PC-3 (cell line): ENCODE results near the gene PCDHB6. TPM values are rescaled to one million over a fixed set of nuclear protein-coding genes. Genes with fewer than 3 reads are reported as not detected.
A peak's percentile ranks its signal among the peaks of the same experiment; 100 is the strongest.
"Not testable (repeated sequence)": the region's sequence is repeated elsewhere in the genome, so short reads cannot be mapped to it uniquely, and the experiment has no call there.

Experiments used
- ATAC-seq: fragments of 200-7000 bp; cut with Tn5 transposase; 2 replicates; pipeline ENCODE4 v1.9.1; 2020; ENCODE audit warnings: mild to moderate bottlenecking, moderate library complexity
- BruUV-seq: library from RNA; stranded (reverse); fragments of 400-500 nt; replicated peaks from 2 replicates; lab custom pipeline; 2021; lab: Mats Ljungman, UMichigan
- CTCF ChIA-PET: fragments of 300-600 bp; sonication (Branson Sonifier 250); formaldehyde crosslinking; loops from one replicate; lab custom pipeline; 2022; ENCODE audit warnings: antibody characterized with exemption; lab: Charles Lee
- POLR2A ChIA-PET: fragments of 300-600 bp; sonication (Branson Sonifier 250); formaldehyde crosslinking; loops from one replicate; lab custom pipeline; 2022; ENCODE audit warnings: antibody characterized with exemption; ENCODE audit not compliant: unreplicated experiment; lab: Charles Lee
- DNase-seq: peaks from one replicate; pipeline ENCODE4 v3.0.0-alpha.2; 2015
- H2AFZ ChIP-seq: fragments of 300-600 bp; sonication (generic); 2 replicates; pipeline ENCODE4 v1.6.0; 2016; ENCODE audit warnings: antibody characterized with exemption, low read length
- H3F3A ChIP-seq: fragments of 300-600 bp; sonication (generic); one replicate; pipeline ENCODE4 v1.6.0; 2017; ENCODE audit warnings: antibody characterized with exemption, low read length, control low read depth, mild to moderate bottlenecking; ENCODE audit not compliant: unreplicated experiment
- H3K27ac ChIP-seq: fragments of 300-600 bp; sonication (generic); 2 replicates; pipeline ENCODE4 v1.5.1; 2016; ENCODE audit warnings: mild to moderate bottlenecking, low read length
- H3K27me3 ChIP-seq: fragments of 300-600 bp; sonication (generic); 2 replicates; pipeline ENCODE4 v1.6.1; 2016; ENCODE audit warnings: low read length, mixed read lengths
- H3K36me3 ChIP-seq: fragments of 300-600 bp; sonication (generic); 2 replicates; pipeline ENCODE4 v1.6.1; 2016; ENCODE audit warnings: low read depth, mixed run types, low read length, mixed read lengths
- H3K4me1 ChIP-seq: fragments of 300-600 bp; sonication (generic); 2 replicates; pipeline ENCODE4 v1.5.1; 2016; ENCODE audit warnings: low read length; ENCODE audit not compliant: insufficient read depth
- H3K4me2 ChIP-seq: fragments of 300-600 bp; sonication (generic); 2 replicates; pipeline ENCODE4 v1.6.0; 2016; ENCODE audit warnings: low read length
- H3K4me3 ChIP-seq: fragments of 300-600 bp; sonication (generic); 2 replicates; pipeline ENCODE4 v1.5.1; 2016; ENCODE audit warnings: mild to moderate bottlenecking, low read length, mixed read lengths
- H3K79me2 ChIP-seq: fragments of 300-600 bp; sonication (generic); 2 replicates; pipeline ENCODE4 v1.6.1; 2017; ENCODE audit warnings: low read length, mixed read lengths
- H3K9ac ChIP-seq: fragments of 300-600 bp; sonication (generic); 2 replicates; pipeline ENCODE4 v1.6.0; 2016; ENCODE audit warnings: mild to moderate bottlenecking, low read length
- H3K9me2 ChIP-seq: fragments of 300-600 bp; sonication (generic); replicated peaks from 2 replicates; pipeline ENCODE4 v1.6.1; 2016; ENCODE audit warnings: mixed run types, low read length, mixed read lengths
- H3K9me3 ChIP-seq: fragments of 300-600 bp; sonication (generic); 2 replicates; pipeline ENCODE4 v1.6.1; 2016; ENCODE audit warnings: low read length, mixed read lengths
- H4K20me1 ChIP-seq: fragments of 300-600 bp; sonication (generic); 2 replicates; pipeline ENCODE4 v1.6.1; 2016; ENCODE audit warnings: low read length, mixed read lengths
- CTCF ChIP-seq: fragments of 300-600 bp; sonication (generic); conservative IDR thresholded peaks from 2 replicates; pipeline ENCODE4 v1.5.1; 2017; ENCODE audit warnings: antibody characterized with exemption, low read depth, mild to moderate bottlenecking, low read length
- EZH2 ChIP-seq: fragments of 300-600 bp; sonication (generic); IDR thresholded peaks from one replicate; pipeline ENCODE4 v1.6.1; 2017; ENCODE audit warnings: antibody characterized with exemption, mild to moderate bottlenecking, low read length; ENCODE audit not compliant: unreplicated experiment
- EZH2phosphoT487 ChIP-seq: fragments of 300-600 bp; sonication (generic); IDR thresholded peaks from 2 replicates; pipeline ENCODE4 v1.6.1; 2018; ENCODE audit warnings: mild to moderate bottlenecking, antibody characterized with exemption, low read length, borderline replicate concordance
- intact Hi-C: fragments of 100-400 bp; cut with micrococcal nuclease; formaldehyde crosslinking; loops from 2 replicates; pipeline ENCODE4 v1.9.0; 2023
- total RNA-seq: library from RNA; depleted of rRNA; stranded (reverse); fragments of >200 nt; gene quantifications from 2 replicates; pipeline ENCODE4 v1.2.3, GENCODE V29; 2014

The PCDHB6 gene
- total RNA-seq, 1 experiment from 2014 or later = not detected

DNA sequence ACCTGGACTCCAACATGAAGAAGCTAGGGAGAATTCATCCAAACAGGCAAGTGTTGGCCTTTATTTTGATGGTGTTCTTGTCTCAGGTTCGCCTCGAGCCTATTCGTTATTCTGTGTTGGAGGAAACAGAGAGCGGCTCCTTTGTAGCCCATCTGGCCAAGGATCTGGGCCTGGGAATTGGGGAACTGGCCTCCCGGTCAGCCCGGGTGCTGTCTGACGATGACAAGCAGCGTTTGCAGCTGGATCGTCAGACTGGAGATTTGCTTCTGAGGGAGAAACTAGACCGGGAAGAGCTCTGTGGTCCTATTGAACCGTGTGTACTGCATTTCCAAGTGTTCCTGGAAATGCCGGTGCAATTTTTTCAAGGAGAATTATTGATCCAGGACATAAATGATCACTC lies 27.9 kb upstream of the PCDHB6 start:
- Histone ChIP-seq H3F3A (no peaks in the 10 kb centered on the region), H3K4me2 (no peak overlapping the region), H3K27me3 (no peaks in the 10 kb centered on the region), H3K9me3 (no peaks in the 10 kb centered on the region), H3K36me3 (no peaks in the 10 kb centered on the region), H3K27ac (no peak overlapping the region), H3K9ac (no peak overlapping the region), H3K4me3 (no peak overlapping the region), H3K79me2 (no peaks in the 10 kb centered on the region), H3K4me1 (no peaks in the 10 kb centered on the region), H2AFZ (no peak overlapping the region), H4K20me1 (no peaks in the 10 kb centered on the region), H3K9me2 (no peaks in the 10 kb centered on the region)
- no peak for ATAC-seq
- POLR2A ChIA-PET = no interaction called here
- intact Hi-C loops = no loop called here
- TF ChIP-seq EZH2phosphoT487 (no peak), EZH2 (no peak), CTCF (no peak)
- BruUV-seq = no TSS peak
- no peak for DNase-seq
- CTCF ChIA-PET = no interaction called here

- H3K36me3 ChIP-seq, H3K9me2 ChIP-seq, intact Hi-C loops, H3F3A ChIP-seq, H3K27me3 ChIP-seq, POLR2A ChIA-PET, H3K9ac ChIP-seq, H3K27ac ChIP-seq, H3K79me2 ChIP-seq, CTCF ChIA-PET, H3K4me3 ChIP-seq, H2AFZ ChIP-seq, H3K4me1 ChIP-seq, BruUV-seq, H3K9me3 ChIP-seq, H3K4me2 ChIP-seq, H4K20me1 ChIP-seq, ATAC-seq, DNase-seq: not testable (repeated sequence)
Measured at GRCh38 chr5:141123396-141124135, 26.3 kb upstream of the PCDHB6 start.

GRCh38 chr5:141127305-141127704 lies 22.6 kb upstream of the PCDHB6 start:
- POLR2A ChIA-PET = no interaction called here
- no peaks in the 10 kb centered on the region for H3K27me3 ChIP-seq
- no peak overlapping the region for H3K9ac ChIP-seq
- H4K20me1 ChIP-seq = no peaks in the 10 kb centered on the region
- TF ChIP-seq EZH2 (no peak), CTCF (no peak), EZH2phosphoT487 (no peak)
- H3K79me2 ChIP-seq = no peaks in the 10 kb centered on the region
- H3K4me3 ChIP-seq = no peak overlapping the region
- no peaks in the 10 kb centered on the region for H3K36me3 ChIP-seq
- no peaks in the 10 kb centered on the region for H3K4me1 ChIP-seq
- H3K9me3 ChIP-seq = no peaks in the 10 kb centered on the region
- CTCF ChIA-PET = no interaction called here
- H3K27ac ChIP-seq = no peak overlapping the region
- BruUV-seq = no TSS peak
- H2AFZ ChIP-seq = no peak overlapping the region
- intact Hi-C loops = no loop called here
- H3F3A ChIP-seq = no peaks in the 10 kb centered on the region
- H3K4me2 ChIP-seq = no peak overlapping the region
- ATAC-seq = no peak; the same call in 1 of the 2 replicates
- no peaks in the 10 kb centered on the region for H3K9me2 ChIP-seq
- DNase-seq = peak; percentile 1
